Lung (tissue), 12 donors: ENCODE data around the gene GABRB1. TPM values are rescaled to one million over a fixed set of nuclear protein-coding genes. Genes with fewer than 3 reads are reported as not detected.

Experiments
- ATAC-seq: fragments of 200-7000 bp; cut with Tn5 transposase; one replicate; pipeline ENCODE4 v1.9.1; 2020; ENCODE audit warnings: moderate number of reproducible peaks; ENCODE audit not compliant: insufficient read depth, low FRiP score
- DNase-seq, 3 donors: peaks; one replicate each; pipeline ENCODE4 v3.0.0-alpha.2; 2013 to 2017
- H3K27ac ChIP-seq, 2 donors: one replicate each; pipeline ENCODE4 v1.5.1; 2013; ENCODE audit warnings: mild to moderate bottlenecking in 2 of 2, moderate library complexity in 2 of 2, control low read depth in 1 of 2, inconsistent platforms in 1 of 2, low read depth in 1 of 2, low read length in 1 of 2
- H3K27me3 ChIP-seq, 3 donors: one replicate each; pipeline ENCODE4 v1.5.1; 2013; ENCODE audit warnings: low read length in 2 of 3; ENCODE audit not compliant: control insufficient read depth in 3 of 3, insufficient read depth in 3 of 3
- H3K36me3 ChIP-seq, 4 donors: one replicate each; pipeline ENCODE4 v1.5.1; 2013; ENCODE audit warnings: low read length in 4 of 4, mild to moderate bottlenecking in 1 of 4, moderate library complexity in 1 of 4; ENCODE audit not compliant: control insufficient read depth in 4 of 4, insufficient read depth in 4 of 4
- H3K4me1 ChIP-seq, 5 donors: one replicate each; pipeline ENCODE4 v1.5.1; 2013; ENCODE audit warnings: low read length in 5 of 5, mild to moderate bottlenecking in 2 of 5, moderate library complexity in 1 of 5; ENCODE audit not compliant: control insufficient read depth in 5 of 5, insufficient read depth in 5 of 5
- H3K4me3 ChIP-seq: one replicate; pipeline ENCODE4 v1.5.1; 2013; ENCODE audit warnings: mild to moderate bottlenecking, control low read depth, moderate library complexity
- H3K9ac ChIP-seq, 2 donors: one replicate each; pipeline ENCODE4 v1.5.1; 2013; ENCODE audit warnings: low read length in 2 of 2, control low read depth in 1 of 2; ENCODE audit not compliant: insufficient read depth in 1 of 2
- H3K9me3 ChIP-seq, 4 donors: one replicate each; pipeline ENCODE4 v1.5.1; 2013; ENCODE audit warnings: low read length in 3 of 4, mild to moderate bottlenecking in 1 of 4, moderate library complexity in 1 of 4; ENCODE audit not compliant: control insufficient read depth in 4 of 4, insufficient read depth in 3 of 4
- WGBS, 2 donors: extraction: QIAGEN DNeasy Blood & Tissue Kit; methylation state at CpG; one replicate each; pipeline ENCODE4 v1.1.7; 2013; 5-methylcytosine and 5-hydroxymethylcytosine counted together
- polyA plus RNA-seq, 2 donors: library from polyadenylated mRNA; stranded (reverse); fragments of 200-250 nt; gene quantifications; one replicate each; pipeline ENCODE4 v1.2.1, GENCODE V29; 2013
- total RNA-seq, 2 donors: library from RNA; depleted of rRNA in 1 of 2; stranded (reverse); fragments of >200 nt in 1 of 2; gene quantifications; one replicate each; pipeline ENCODE4 v1.2.1, GENCODE V29; 2014 to 2021
- TF ChIP-seq, protein P1 (sequence below): IDR thresholded peaks from 2 replicates; pipeline ENCODE4 v1.5.1; 2012; ENCODE audit warnings: mild to moderate bottlenecking; ENCODE audit errors: control extremely low read depth, extremely low read depth
- donor health status: control.
- donor health status: control.
- donor health status: Bipolar disorder and iron deficiency.
- donor health status: healthy.
- donor health status: DM: yes; HTN: yes; CAD: no.

GABRB1 gene
- total and polyA plus RNA-seq, 4 donors: 0.34 TPM; not detected in 3

DNA sequence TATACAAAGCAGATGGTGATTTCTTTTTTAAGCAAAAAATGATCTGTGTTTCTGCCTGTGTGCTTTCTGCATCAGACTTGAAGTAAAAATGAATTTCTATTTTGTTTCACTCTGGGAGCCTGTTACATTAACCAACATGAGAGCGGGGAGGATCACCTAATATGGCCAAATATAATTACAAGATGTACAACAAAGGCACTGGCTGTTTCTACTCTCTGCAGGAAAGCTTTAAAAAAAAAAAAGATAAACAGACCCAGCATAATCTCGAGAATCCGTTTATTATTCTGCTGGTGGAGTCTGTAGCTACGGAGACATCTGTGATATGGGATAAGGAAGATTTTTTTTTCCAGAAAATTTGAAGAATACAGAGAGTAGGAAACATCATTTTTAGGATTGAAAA, 328.5 kb downstream of the GABRB1 start:
- no peaks in the 10 kb centered on the region for H3K27me3 ChIP-seq
- WGBS, 2 donors: 59 to 79% methylated on average over 4 of the region's 4 CpGs
- H3K27ac ChIP-seq: no peak overlapping the region
- no peak overlapping the region for H3K9ac ChIP-seq
- no peak for ATAC-seq
- no peak overlapping the region for H3K4me3 ChIP-seq
- TF ChIP-seq, protein P1, sequence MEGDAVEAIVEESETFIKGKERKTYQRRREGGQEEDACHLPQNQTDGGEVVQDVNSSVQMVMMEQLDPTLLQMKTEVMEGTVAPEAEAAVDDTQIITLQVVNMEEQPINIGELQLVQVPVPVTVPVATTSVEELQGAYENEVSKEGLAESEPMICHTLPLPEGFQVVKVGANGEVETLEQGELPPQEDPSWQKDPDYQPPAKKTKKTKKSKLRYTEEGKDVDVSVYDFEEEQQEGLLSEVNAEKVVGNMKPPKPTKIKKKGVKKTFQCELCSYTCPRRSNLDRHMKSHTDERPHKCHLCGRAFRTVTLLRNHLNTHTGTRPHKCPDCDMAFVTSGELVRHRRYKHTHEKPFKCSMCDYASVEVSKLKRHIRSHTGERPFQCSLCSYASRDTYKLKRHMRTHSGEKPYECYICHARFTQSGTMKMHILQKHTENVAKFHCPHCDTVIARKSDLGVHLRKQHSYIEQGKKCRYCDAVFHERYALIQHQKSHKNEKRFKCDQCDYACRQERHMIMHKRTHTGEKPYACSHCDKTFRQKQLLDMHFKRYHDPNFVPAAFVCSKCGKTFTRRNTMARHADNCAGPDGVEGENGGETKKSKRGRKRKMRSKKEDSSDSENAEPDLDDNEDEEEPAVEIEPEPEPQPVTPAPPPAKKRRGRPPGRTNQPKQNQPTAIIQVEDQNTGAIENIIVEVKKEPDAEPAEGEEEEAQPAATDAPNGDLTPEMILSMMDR: no peak
- no peaks in the 10 kb centered on the region for H3K4me1 ChIP-seq
- DNase-seq: no peak
- H3K36me3 ChIP-seq: no peaks in the 10 kb centered on the region
- H3K9me3 ChIP-seq: no peaks in the 10 kb centered on the region

DNA sequence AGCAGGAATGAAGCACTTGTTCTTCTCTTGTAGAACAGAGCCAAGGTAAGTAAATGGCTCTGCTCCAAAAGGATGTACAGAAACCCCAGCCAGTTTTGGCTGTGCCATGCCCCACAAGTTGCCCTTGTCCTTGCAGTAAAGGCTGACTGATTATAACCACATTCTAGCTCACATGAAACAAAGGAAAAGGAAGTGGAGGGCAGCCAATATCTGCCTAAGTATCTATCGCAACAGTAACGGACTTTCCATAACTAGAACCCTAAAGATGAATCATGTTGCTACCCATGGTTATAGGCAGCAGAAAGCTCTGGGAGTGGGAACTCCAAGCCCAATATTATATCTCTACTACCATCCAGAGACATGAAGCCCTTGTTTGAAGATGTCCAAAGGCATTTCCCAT, 336.4 kb downstream of the GABRB1 start:
- H3K27me3 ChIP-seq: no peaks in the 10 kb centered on the region
- no peaks in the 10 kb centered on the region for H3K9me3 ChIP-seq
- no peaks in the 10 kb centered on the region for H3K36me3 ChIP-seq
- TF ChIP-seq, protein P1: no peak
- WGBS, 2 donors: 35 to 57% methylated on average over 2 of the region's 2 CpGs
- H3K9ac ChIP-seq: no peak overlapping the region
- H3K27ac ChIP-seq: no peak overlapping the region
- ATAC-seq (no peak), DNase-seq (no peak)
- no peak overlapping the region for H3K4me3 ChIP-seq
- no peaks in the 10 kb centered on the region for H3K4me1 ChIP-seq

DNA sequence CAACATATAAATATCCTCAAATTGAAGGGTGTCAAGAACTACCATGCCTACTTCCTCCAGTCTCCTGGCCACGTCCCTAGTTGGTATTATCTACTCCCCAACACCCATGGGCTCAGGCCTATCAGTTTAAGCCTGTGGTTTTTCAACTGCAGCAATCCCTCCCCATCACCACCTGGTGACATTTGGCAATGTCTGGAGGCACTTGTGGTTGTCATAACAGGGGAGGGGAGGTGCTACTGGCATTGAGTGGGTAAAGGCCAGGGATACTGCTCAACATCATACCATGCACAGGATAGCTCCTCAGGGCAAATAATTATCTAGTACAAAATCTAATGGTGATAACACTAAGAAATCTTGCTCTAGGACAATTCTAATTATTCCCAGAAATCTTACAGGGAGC, 336.8 kb downstream of the GABRB1 start:
- TF ChIP-seq, protein P1: no peak
- H3K4me1 ChIP-seq: no peaks in the 10 kb centered on the region
- no peak overlapping the region for H3K9ac ChIP-seq
- H3K27me3 ChIP-seq: no peaks in the 10 kb centered on the region
- DNase-seq (no peak), ATAC-seq (no peak)
- no peaks in the 10 kb centered on the region for H3K36me3 ChIP-seq
- WGBS, 2 donors: 28 to 54% methylated on average over 1 of the region's 1 CpG
- H3K27ac ChIP-seq: no peak overlapping the region
- no peaks in the 10 kb centered on the region for H3K9me3 ChIP-seq
- H3K4me3 ChIP-seq: no peak overlapping the region

DNA sequence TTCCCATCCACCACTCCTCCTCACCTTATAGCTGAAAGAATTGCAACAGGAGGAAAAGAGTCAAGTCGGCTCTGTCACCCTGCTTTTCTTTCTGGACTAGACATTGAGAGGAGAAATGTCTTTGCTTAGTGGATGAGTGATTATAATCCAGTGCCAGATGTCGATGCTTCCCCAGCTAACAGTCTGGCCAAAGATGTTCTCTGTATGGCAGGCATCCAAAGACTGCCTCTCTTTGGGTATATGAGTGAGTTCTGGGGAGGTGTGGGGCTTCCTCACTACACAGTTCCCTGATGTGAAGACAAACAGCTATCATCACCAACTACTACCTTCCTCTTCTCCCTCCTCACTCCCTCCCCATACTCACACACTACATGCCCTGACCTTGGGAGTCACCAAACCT, 341.2 kb downstream of the GABRB1 start:
- Histone ChIP-seq H3K9ac (no peak overlapping the region), H3K9me3 (no peaks in the 10 kb centered on the region), H3K4me3 (no peak overlapping the region), H3K27ac (no peak overlapping the region), H3K36me3 (no peaks in the 10 kb centered on the region), H3K4me1 (no peaks in the 10 kb centered on the region), H3K27me3 (no peaks in the 10 kb centered on the region)
- DNase-seq: no peak
- ATAC-seq: no peak
- TF ChIP-seq, protein P1: no peak
- 60 to 62% methylated on average over 2 of the region's 2 CpGs for WGBS, 2 donors
